ENCODE measurements around the gene SMAD7.

SMAD7 gene

DNA sequence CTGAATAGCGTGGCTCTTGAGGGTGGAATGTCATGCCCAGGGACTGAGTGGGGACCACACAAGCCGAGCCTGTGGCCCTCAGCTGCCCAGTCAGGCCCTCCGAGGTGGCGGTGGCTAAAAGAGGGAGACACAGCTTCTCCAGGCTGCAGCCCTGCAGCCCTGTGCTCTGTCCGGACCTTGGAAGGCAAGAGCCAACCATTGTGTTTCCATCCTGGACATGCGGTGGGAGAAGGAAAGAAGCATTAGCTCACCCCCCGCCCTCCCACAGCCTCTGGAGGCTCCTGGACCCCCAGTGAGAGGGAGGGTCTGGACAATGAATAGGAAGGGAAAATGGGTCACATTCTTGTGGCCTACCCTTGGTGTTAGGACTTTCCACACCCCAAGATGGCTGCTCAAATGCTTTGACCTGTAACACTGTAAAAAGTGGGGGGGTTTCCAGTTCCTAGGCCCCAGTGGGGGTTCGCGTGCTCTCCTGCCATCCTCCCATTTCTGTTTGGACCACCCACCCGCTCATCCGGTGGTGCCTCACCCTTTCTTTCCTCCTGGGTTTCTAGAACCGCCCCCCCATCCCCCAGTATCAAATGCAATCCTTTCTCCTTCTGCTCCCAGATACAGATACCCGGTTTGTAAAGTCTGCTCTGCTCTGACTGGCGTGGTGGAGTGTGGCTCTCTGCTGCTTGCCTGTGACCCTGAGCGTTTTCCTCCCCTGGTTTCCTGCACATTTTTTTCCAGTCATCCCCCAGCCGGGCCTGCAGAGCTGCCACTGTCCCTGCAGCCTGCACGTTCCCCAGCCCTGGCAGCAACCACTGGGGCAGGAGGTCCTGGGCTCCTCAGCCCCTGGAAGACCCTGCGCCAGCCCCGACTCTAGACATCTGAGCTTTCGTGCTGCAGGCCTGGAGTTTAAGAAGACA, 36.3 kb upstream of the SMAD7 start:
- no peak for DNase-seq

DNA sequence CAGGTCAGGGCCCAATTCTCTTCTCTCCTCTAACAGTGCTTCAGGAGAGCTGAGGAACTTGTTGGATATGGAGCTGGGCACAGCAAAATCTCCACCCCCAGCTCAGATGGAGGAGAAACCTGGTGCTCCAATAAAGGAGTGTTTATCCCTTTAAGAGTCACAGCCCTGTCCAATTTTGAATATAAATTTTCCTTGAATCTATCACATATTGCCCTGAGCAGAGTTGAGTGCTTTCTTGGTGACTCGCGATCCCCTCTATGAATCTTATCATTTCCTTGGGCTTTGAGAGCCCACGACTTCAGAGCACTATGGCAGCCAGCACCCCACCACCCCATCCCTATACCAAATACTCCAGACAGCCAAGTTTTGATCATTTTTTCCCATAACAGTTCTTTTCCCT, 34.4 kb upstream of the SMAD7 start:
- no peak for DNase-seq

DNA sequence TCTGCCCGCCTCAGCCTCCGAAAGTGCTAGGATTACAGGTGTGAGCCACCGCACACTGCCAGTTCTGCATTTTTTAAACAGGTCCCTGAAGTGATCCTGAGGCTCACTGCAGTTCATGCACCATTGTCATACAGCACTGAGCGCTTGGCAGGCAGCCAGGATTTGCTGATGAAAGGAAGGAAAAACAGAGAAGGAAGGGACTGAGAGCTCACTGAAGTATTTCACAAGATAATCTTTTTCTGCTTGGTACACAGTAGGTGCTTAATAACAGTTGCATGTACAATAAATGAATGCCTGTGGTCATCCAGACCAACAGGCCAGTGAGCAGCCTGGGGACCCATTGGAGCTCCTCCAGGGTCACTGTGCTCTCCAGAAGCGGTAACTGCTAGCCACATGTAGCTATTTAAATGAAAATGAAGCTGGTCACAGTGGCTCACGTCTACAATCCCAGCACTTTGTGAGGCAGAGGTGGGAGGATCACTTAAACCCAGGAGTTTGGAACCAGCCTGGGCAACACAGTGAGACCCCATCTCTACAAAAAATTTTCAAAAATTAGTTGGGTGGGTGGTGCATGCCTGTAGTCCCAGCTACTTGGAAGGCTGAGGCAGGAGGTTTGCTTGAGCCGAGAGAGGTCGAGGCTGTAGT, 33.1 kb upstream of the SMAD7 start:
- DNase-seq, result peak; percentile 19 to 20

DNA sequence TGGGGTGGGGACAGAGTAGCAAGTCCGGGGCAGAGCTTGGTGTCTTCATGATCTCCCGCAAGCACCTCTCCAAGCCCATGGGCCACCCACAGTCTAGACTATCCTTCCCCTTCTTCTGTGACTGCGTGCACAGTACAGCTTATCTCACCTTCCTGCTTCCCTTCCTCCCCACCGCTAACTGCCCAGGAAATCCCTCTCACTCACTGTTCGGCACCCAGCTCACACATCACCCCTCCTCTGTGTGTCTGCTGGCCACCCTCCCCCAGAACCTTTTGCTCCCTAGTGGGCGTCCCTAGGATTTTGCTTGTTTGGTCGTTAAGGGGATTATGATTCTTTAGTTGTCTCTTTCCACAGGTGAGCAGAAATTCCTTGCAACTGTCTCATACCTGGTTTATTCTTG, 31.5 kb upstream of the SMAD7 start:
- peak in 1 of 2 donors; percentile 43 for DNase-seq

DNA sequence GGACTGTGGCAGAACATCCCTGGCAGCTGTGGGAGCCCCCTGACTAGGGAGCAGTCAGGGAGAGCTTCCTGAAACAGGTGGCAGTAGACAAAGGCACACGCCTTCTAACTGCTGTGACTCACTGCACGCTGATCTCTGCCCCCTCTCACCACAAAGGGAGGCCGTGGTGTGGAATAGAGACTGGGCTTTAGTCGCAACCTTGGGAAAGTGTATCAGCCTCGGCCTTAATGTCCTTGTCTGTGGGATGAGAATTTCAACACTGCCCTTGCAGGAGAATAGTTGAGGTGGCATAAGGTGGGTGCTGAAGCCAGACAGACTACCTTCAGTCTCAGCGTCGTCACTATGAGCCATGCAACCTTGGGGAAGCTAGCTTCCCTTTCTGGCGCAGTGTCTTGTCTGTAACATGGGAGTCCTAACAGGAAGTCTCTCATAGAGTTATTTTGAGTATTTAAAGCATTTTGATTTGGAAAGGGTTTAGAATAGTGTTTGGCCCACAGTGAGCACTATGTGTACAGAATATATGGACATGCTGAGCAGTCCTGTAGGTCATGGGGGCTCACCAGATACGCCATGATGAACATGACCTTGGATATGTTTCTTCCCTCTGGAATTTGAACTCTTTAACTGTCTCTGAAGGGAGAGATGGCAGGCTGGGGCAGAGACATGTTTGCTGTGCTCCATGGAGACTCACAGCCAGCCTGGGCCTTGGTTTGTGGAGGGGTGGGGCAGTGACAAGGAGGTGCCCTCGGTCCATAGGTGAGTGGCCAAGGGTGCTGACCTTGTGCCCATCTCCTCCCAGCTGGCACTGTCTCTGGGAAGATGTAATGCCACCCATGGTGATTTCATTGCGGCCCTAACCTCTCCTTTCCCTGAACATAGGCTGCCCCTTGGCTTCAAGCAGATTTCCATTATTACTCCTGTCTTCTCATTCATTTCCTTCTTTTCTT, 29.5 kb upstream of the SMAD7 start:
- DNase-seq, result peak; percentile 77 to 85

DNA sequence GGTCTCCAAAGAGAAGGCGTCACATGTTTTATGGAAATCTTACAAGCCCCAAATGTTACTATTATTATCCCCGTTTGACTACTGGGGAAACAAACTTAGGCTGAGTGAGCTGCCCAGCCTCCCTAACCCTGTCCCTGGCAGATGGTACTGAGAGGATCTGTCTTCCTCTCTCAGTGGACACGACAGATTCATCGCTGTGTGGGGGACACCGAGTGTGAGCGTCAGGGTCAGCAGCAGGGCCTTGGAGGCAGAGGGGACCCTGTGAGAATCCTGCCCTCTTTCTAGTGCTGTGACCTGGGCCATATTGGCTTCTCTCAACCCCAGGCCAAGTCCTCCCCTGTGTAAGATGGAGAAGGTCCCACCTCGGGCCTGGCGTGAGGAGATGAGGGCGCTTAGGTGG, 27.1 kb upstream of the SMAD7 start:
- no peak for DNase-seq

DNA sequence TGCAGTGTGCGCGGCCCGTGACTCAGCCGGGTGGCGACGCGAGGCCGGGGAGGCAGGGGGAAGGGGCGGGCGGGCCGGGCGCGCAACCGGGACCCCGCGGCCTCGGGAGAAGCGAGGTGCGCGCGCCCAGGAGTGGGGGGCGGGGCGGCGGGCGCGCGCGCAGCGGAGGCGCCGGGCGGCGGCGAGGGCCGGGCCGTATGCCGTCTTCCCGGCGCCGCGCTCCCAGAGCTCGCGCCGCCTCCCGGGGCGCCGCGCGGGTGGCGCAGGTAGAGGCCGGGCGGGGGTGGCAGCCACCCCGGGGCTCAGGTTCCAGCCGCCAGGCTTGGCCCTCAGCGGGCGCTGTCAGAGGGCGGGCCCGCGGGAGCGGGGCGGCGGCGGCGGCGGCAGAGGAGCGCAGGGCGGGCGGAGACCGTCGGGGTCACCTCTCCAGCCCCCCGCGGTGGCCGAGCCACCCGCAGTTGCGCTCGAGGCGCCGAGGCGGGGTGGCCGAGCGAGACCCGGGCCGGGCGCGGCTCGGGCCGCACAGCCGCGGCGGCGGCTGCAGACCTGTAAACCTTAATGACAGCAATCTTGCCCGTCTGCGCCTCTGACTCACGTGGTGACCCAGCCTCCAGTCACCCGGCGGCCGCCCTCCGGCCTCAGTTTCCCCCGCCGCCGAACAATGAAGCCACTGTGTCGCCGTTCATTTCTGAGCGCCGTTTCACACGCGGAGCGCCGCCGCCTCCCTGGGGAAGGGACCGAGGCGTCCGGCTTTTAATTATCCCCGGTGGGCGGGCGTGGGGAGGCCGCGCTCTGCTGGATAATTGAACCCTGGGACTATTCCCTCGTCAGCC, 25.3 kb upstream of the SMAD7 start:
- DNase-seq, result peak in 1 of 2 donors; percentile 45

DNA sequence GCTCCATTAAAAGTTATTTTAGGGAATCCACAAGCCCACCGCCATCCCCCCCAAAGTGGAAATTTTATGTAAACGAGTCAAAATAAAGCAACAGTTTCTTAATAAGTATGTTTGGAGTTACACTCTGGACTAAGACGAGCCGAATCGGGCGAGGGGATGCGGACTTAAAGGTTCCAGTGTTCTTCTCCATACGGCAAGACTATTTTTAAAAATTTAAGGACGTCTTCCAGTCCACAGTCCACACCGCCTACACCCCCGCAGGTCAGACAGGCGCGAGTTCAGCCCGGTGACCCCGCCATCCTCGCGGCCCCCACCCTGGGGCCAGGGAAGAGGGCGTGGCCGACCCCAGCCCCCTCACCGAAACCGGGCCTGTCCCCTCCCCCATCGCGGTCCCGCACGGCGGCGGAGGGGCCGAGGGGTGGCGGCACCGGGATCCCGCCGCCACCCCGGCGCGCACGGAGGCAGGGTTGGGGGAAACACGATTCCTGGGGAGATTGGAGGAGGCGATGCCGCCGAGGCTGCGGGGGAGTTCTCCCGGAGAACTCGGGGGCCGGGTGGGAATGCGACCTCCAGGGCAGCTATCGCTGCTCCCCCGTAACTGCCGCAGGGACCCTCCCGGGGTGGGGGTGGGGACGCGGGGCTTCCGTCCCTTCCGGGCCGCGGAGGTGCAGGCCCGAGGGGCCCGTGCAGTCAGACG, 24.5 kb upstream of the SMAD7 start:
- DNase-seq, result no peak

DNA sequence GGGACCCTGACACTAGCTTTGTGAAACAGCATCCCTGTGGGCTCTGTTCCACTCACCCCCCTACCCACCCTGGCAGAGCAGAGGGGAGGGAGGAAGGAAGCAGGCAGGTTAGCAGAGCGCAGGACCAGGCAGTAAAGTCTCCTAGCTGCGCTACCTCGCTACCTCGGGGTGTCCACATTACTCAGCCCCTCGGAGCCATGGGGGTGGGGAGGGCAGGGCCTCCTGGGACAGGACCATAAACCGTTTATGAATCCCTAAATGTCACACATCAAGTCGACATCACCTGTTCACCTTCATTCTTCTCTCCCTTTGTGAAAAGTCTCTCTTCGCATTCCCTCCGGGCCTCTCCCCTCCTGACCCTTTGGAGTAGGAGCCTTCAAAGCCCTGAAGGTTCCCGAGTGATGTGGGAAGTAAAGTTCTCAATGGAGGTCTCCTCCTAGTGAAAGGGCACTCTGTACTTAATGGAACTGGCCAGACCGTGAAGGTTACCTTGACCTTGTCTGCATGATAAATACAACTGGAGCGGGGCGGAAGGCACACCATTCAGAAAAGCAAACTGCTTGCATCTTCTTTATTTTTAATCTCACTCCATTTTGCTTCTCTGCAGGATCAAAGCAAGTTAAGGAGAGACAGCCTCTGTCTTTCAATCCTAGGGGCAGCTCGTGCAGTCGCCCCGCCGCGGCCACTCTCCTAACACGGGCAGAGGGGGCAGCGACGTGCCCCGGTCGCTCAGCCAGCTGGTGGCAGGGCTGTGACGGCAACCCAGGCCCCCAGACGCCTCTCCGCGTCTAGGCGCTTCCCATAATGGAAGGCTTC, 23.7 kb upstream of the SMAD7 start:
- DNase-seq, result no peak

DNA sequence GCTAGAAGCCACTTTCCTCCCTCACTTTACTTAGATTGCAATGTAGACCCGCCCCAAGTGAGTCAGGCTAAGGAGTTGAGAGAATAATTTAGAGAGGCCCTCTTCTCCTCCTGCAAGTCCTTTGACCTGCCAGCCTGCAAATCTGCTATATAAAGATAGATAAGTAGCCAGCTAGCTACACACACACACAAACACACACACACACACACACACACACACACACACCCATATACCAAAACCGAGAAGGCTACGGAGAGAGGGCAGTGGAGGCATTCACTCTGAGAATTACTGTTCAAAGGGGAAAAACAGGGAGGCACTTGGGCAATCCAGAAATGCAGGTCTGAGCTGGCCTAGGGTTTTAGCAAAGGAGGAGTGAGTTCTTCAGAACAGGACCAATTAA, 23.0 kb upstream of the SMAD7 start:
- no peak for DNase-seq

DNA sequence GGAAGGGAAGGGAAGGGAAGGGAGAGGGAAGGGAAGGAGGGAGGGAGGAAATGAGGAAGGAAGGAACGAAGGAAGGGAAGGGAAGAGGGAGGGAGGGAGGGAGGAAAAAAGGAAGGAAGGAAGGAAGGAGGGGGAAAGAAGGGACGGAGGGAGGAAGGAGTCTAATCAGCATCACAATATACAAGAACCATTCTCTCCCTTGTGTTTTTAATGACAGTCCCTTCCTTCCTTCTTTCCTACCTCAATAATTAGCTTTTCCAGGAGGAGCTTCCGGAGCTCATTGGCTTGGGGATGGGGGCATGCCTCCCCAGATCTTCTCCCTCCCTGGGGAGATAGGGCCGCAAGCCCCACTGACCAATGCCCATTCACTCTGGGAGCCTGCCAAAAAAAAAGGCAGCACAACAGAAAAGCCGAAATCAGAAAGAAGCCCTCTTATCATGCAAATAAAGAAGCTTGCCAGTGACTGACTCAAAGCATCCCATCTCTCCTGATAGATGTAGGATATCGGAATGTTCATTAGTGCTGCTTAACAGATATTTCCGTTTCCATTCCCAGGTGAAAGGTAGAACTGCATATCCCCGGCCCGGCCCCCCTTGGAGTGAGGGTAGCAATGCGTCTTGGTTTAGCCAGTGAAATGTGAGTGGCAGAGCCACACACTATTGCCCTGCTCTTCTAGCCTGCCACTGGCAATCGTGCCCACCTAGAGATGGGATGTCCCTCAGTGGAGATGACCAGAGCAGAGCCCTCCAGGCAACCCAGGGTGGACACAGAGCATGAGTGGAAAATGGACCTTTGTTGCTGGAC, 17.8 kb upstream of the SMAD7 start:
- DNase-seq, result no peak

DNA sequence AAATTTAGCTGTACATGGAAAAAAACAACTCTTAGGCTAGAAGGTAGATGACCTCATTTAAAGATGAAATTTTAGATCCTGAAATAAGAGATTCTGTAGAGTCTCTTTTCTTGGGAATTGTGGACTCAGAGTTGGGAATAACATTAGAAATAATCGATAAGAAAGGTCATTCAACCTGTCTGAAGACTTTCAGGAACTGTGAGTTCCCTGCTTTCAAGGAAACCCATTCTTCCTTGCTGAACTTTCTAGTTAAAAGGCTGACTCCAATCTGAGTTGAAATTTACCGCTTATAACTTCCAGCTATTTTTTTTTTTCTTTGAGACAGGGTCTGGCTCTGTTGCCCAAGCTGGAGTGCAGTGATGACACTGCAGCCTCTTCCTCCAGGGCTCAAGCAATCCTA, 16.8 kb upstream of the SMAD7 start:
- DNase-seq, result no peak

DNA sequence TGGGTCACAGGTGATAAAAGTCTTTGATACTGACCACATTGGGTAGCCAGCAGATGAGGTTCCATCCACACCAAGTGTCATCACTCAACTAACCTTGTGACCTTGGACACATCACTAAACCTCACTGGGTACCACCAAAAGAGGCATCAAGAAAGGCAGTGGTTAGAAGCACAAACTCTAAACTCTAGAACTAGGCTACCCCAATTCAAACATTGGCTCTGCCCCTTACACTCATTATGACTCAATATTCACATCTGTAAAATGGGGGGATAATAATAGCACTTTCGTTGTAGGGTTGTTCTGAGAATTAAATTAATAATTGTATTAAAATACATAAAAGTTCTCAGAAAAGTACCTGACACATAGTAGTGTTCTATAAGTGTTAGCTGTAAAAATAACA, 15.8 kb upstream of the SMAD7 start:
- no peak for DNase-seq

DNA sequence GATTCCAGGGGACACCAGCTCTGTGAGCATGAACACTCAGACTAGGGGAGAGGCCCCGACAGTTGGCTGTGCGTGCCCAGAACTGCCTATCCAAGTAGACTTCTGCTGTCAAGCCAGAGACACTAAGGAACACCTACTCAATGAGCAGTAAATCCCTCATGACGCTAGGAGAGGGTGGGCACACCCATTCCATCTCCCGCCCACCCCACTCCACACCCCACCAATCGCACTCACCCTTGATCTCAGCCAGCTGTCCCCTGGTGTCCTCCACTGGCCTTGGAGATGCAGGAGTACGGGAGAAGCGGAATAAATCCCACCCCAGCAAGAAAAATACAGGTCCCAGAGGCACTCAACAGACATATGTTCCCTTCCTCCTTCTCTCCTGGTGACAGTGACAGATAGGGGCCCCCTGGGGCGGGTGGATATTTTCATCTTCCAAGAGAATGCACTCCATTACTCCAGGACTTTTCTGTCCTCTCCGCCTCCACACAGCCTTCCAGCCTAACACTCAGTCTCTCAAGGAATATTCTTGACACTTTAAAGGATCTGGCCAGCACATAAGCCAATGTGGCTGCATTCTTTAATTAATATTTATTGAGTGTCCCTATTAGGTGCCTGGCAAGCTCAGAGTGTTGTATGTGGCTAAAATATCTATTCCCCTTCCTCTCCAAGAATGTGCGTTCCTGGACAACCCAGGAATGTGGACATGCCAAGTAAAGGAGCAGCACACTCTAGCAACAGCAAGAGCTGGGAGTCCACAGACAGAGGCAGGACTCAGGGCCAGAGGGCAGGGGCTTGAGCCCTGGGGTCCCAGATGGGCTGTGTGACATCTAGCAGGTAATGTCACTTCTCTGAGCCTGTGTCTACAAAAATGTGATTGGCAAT, 13.1 kb upstream of the SMAD7 start:
- no peak for DNase-seq

DNA sequence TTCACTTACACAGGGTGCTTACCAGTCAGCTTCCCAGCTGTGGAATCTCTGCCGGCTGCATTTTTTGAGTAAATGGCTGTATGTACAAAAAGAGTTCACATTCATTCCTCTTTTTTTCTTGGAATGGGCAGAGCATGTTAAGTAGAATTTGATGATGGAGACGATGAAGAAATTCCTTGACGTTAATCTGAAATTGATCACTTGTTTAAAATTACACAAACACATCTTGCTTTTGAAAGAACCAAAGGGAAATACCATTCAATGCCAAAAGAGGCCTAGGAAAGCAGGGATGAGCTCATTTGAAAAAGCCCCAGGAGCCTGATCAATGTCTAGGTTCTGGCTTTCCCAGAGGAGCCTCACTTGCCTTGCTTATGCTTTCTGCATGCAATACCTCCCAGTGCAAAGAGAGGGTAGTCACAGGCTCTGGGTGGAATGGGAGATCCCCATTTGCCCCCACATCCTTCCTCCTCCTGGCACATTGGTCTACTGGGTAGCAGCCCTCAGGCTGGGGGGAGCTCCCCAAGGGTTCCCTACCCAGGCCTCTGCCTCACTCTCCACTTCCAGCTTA, 12.3 kb upstream of the SMAD7 start:
- DNase-seq, result no peak

DNA sequence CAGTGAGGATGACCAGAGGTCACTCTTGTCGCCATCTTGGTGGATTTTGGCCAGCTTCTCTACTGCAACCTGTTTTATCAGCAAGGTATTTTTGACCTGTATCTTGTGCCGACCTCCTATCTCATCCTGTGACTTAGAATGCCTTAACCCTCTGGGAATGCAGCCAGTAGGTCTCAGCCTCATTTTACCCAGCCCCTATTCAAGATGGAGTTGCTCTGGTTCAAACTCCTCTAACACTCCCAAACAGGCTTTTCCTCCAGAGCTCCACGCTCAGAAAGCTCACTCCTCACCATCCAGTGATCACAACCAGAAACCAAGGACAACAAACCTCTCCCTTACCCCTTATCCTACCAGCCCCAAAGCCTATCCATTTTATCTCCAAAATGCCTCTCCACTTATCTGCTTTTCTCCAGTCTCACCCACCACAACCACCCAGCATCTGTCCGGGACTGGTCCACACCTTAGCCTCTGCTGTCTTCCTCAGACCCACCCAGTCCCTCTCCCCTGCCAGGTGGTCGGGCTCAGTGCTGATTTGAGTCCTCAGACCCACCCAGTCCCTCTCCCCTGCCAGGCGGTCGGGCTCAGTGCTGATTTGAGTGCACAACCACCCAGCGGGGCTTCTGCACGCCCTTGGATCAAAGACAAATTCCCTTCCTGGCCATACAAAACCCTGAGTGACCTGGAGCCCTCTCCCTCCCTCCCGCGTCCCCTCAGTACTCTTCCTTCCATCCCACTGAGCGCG, 11.7 kb upstream of the SMAD7 start:
- DNase-seq, result no peak

DNA sequence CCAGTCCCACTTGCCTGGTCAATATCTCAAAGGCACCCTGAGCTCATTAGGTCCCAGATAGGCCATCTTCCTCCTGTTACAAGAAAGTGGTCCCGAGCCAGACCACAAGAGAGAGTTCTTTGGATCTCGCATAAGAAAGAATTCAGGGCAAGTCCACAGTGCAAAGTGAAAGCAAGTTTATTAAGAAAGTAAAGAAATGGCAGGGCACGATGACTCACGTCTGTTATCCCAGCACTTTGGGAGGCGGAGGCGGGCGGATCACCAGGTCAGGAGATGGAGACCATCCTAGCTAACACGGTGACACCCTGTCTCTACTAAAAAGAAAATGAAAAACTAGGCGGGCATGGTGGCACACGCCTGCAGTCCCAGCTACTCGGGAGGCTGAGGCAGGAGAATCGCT, 10.8 kb upstream of the SMAD7 start:
- no peak for DNase-seq
